ENCODE measurements around the gene ATP6V1B1. TPM values are rescaled to one million over a fixed set of nuclear protein-coding genes. Genes with fewer than 3 reads are reported as not detected.

ATP6V1B1 gene
- total and polyA plus RNA-seq, 4 donors: not detected

GRCh38 chr2:70947556-70948184, 12.0 kb downstream of the ATP6V1B1 start (continued):
- no peak for TF ChIP-seq ZBTB33 (IDR thresholded peaks at IDR 0.05)
- no peak for TF ChIP-seq ATF3 (IDR thresholded peaks at IDR 0.05)
- no peak for TF ChIP-seq HNF4G (IDR thresholded peaks at IDR 0.05)
- no peak for TF ChIP-seq GABPA (IDR thresholded peaks at IDR 0.05 in 1 of 2, conservative IDR thresholded peaks at IDR 0.05 in 1 of 2)

GRCh38 chr2:70948337-70949003, 12.8 kb downstream of the ATP6V1B1 start:
- Histone ChIP-seq H3K9me3 (ENCODE audit: control insufficient read depth in 4 of 4, low read length in 3 of 4) (no peaks in the 10 kb centered on the region), H3K4me1 (ENCODE audit: control insufficient read depth in 4 of 4, insufficient read depth in 4 of 4, low read length in 3 of 4) (peaks cover 2 to 9% (median 3%) of the 10 kb centered on the region in 4 donors), H3K4me3 (ENCODE audit: low read depth in 1 of 3, low read length in 3 of 3) (peak overlapping the region in 2 of 3 donors; percentile 5 to 39), H3K9ac (ENCODE audit: low read depth in 1 of 2, low read length in 2 of 2) (no peak overlapping the region), H3K27me3 (ENCODE audit: control insufficient read depth in 4 of 4, insufficient read depth in 4 of 4, low read length in 3 of 4) (peaks cover 0 to 6% (median 0%) of the 10 kb centered on the region in 4 donors), H3K27ac (ENCODE audit: low read depth in 1 of 2, low read length in 2 of 2) (no peak overlapping the region), H3K36me3 (ENCODE audit: control insufficient read depth in 4 of 4, insufficient read depth in 3 of 4, low read depth in 1 of 4, low read length in 3 of 4) (no peaks in the 10 kb centered on the region)
- peak; percentile 79 for DNase-seq (ENCODE audit: low spot score)
- 9% methylated on average over 27 of the region's 27 CpGs for WGBS
- TF ChIP-seq FOXA2 (IDR thresholded peaks at IDR 0.05) (no peak), ZBTB33 (IDR thresholded peaks at IDR 0.05) (no peak), CTCF (IDR thresholded peaks at IDR 0.05; ENCODE audit: low read depth, low read length, missing input control) (peak; percentile 69), REST (IDR thresholded peaks at IDR 0.05) (no peak), FOXA1 (IDR thresholded peaks at IDR 0.05) (no peak), TAF1 (conservative IDR thresholded peaks at IDR 0.05) (no peak), EGR1 (IDR thresholded peaks at IDR 0.05; ENCODE audit: low read depth in 2 of 2) (no peak), MAX (IDR thresholded peaks at IDR 0.05) (no peak), RXRA (IDR thresholded peaks at IDR 0.05) (no peak), JUND (IDR thresholded peaks at IDR 0.05) (no peak), RAD21 (IDR thresholded peaks at IDR 0.05) (peak; percentile 66 to 79), GABPA (IDR thresholded peaks at IDR 0.05 in 1 of 2, conservative IDR thresholded peaks at IDR 0.05 in 1 of 2) (no peak), HNF4G (IDR thresholded peaks at IDR 0.05) (no peak), HNF4A (conservative IDR thresholded peaks at IDR 0.05) (no peak), SP1 (IDR thresholded peaks at IDR 0.05) (no peak)

Data from liver (tissue), 9 donors.